UCSD-AML1 (cell line): ENCODE data around the gene FBXO31.
"Not testable (repeated sequence)": the region's sequence is repeated elsewhere in the genome, so short reads cannot be mapped to it uniquely, and the experiment has no call there.

Experiments
- DNase-seq: peaks from one replicate; lab custom pipeline; 2025; ENCODE audit not compliant: unreplicated experiment; lab: John Stamatoyannopoulos, UW

FBXO31 gene

DNA sequence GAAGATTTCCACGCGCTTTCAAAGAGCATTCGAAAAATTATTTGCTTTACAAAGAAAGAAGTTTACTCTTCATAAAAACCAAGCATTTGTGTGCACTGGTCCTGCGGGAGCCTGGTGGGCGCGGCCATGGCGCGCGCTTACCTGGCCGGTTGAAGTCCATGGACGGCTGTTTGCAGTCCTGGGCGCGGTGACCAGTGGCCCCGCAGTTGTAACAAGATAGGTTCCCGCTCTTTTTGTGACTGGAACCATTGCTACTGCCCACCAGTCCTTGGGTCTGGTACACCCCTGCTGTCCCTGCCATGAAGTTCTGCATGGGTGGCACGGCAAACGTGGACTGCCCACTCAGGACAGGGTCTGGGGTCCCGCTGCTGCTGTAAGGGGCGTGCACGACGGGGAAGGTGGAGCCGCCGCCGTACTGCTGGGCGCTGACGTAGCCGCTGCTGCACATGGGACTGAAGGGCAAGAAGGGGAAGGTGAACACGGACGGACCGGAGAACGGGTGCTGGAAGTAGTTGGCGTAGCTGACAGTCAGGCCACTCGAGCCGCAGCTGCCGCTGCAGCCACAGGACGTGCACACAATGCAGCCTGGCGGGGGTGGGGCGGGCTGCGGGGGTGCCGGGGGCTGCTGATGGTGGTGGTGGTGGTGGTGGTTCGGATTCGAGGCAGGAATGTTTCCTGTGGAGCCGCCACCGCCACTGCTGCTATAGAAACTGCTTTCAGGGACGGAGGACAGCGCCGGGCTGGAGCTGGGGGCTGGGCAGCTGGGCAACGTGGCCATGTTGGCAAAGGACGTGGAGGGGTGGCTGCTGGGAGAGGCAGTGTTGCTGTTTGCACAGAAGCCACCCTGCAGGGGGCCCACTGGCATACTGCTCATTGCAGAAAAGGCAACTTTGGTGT is 28.0 kb upstream of the FBXO31 start:
- no peak for DNase-seq

DNA sequence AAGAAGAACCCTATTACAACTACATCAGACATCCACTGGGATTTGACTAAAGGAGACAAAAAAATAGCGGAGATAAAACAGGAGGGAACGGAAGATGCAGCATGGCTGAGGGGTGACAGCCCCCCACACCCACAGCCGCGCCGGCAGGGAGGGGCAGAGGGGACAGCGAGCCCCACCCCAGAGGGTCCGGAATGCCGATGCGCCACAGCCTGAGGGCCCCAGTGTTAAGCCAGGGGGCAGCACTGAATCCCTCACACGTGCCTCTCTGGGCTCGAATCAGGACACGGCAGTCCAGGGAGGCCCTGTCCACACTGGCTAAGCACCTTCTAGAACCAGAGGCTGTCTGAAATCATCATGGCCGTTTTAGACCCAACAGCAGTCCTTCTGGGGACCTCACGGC is 27.4 kb upstream of the FBXO31 start:
- DNase-seq: no peak

DNA sequence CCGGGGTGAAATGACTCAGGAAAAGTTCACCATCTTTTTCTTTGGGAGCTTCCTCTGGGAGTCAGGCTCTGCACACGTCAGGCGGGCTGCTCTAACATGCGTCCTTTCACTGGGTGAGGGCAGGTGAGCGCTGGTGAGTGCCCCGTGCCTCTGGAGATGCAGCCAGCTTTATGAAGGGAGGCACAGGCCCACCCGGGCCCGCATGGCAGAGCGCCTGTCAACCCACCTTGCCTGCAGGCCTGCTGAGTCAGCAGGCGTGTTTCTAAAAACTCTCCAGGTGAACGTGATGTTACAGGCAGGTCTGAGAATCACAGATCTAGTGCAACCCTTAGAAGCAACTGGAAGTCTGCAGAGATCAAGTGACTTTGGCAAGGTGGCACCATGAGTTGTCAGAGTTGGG is 27.0 kb upstream of the FBXO31 start:
- no peak for DNase-seq

DNA sequence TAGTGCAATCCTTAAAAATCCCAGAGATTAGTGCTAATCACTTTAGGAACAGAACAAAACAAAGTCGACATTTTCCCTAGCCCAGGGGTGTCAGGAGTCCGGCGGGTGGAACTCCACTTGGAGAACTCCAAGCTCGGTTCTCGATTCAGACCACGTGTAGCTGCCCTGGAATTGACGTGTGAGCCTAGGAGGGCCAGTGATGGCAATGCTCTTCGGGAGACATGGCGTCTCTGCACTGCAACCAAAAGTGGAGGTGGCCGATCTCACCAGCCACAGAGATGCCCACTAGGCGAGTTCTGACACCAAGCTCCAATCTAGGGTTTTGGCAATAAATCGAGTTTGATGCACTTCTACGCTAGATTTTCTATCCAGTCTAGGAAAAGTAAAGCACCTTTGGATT is 26.2 kb upstream of the FBXO31 start:
- DNase-seq: no peak

DNA sequence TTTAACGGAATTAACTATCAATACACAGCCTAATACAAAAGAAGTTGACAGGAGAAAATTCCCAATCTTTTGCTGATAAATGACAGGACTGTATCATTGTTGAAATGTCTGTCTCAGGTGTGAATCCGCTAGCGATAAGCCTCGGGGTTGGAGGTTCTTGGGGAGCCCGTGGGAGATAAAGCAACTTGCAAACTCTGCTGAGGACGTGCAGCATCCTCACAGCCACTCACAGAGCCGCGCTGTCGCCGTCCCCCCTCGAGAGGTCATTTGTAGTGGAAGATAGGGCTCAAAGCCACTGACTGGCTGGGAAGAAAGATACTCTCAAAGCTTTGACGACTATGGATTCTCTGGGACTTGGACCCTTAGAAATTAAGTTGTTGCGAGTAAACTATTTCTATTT is 25.6 kb upstream of the FBXO31 start:
- DNase-seq: no peak

DNA sequence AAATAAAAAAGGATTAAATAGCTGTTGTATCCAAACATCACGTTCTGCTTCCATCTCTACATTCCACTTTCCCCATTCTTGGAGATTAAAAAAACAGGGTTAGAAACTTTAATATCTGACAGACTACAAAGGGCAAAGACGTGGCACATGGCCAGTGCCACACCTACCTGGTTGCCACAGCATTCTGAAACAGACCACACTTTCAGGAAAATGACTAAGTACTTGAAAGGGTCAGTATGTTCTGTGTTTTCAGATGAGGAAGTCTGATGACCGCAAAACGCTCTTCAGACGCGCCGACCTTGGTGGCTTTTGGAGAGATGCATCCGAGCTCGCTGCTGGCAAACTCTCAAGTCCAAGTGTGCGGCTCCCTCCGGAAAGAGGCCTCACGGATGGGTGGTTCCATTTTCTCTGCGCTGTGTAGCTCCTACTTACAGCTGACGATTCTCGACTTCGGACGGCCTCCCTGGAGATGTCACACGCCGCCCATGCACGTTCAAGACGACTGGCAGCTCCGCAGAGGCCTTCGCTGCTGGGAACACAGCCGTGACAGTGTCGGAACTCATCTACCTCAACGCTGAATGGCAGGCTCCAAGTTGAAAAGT is 24.0 kb upstream of the FBXO31 start:
- peak; percentile 88 for DNase-seq

DNA sequence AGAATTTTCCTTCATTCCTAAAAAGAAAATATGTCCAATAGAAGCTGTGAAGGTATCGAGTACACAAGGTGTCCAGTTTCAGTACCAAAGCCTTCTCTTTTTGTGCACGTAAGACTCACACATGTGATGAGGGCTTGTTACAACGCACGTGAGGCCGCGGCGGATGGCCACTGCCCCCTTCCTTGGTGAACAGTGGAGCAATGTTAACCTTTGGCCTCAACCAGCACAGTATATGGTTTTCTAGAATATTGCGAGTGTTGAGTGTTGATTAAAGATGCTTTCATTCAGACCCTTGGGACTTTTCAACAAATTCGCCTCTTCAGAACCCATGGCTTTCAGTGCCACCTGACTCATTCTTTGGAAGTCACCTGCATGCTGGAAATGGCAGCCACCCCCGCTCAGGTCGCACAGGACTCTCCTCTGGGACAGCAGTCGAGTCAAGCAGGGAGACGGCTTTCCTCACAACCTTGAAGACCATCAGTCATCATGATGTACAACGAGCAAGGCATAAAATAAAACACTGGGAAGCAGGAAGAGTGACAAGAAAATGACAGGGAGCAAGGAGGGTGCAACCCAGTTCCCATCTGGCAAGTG is 23.0 kb upstream of the FBXO31 start:
- no peak for DNase-seq

DNA sequence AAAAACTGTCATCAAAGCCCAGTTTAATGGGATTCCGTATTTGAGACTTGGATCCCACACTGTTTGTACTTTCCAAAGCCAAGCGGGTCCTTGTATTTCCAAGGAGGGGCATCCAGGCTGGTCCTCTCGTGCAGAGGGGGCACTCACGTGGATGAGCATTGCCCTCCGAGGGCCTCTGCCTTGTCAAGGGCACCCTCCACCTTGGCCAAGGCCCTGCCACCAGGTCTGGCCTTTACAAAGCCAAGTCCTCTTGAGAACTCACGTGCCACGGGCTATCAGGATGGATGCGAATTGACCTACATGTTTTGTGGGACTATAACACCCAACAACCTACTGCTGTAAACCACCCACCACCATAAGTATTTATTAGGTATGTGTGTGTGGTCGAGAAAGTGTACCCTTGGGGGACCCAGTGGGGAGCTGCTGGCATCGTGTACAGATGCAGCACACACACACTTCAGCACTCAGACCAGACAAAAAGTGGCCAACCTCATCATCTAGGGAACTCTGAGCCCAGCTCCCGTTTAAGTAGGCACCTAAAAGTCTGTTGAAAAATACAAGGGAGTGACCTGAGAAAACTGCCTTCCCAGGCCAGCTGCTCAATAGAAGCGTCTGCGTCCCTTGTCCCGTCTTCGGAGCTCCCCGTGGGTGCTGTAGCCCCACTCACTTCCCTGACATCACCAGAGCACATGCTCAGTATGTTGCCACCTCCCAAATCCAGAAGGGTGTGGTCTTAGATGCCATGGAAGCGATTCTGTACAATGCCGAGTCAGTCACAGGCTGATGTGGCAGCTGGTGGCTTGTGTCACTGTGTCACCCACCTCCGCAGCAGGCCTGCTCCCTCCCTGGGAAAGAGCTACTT is 21.4 kb upstream of the FBXO31 start:
- no peak for DNase-seq

DNA sequence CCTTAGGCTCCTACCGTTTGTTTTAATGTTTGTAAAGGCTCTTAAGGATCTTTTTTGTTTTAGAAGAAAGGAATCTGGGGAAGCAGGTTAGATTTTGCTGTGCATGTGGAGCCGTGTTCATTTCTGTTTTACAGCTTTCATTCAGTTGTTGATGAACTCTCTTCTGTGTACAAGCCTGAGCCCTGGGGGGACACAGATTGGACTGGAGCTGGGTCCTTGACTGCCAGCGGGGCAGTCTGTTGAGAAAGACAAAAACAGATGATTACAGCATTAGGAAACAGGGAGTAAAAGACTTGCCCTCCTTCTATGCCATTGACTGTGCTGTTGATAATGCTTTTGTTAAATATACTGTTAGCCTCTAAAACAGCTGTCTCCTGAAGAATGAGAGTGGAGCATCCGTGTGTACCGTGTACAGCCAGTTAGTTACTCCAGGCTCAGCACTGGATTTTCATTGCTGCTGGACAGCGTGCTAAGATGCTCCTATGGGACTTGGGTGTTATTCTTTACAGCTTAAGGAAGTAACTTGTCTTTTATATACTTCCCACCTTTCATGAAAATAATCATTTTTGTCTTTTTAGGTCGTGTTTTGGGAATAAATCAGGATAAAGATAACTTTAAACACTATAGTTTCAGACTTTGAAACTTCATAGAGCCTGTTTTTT is 11.7 kb upstream of the FBXO31 start:
- DNase-seq: no peak

DNA sequence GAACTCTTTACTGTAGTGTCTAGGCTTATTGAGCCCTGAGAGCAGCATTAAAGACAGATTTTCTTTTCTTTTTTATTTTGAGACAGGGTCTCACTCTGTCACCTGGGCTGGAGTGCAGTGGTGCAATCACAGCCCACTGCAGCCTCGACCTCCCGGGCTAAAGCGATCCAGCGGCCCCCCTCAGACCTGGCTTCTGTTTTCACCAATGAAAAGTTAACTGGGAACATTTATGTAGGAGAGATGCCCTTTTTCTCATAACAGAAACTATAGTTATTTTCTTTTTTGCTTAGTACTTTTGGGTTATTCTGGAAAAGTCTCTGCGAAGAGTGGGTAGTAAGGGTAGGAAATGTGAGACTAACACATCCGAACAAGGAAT is 10.1 kb upstream of the FBXO31 start:
- no peak for DNase-seq

DNA sequence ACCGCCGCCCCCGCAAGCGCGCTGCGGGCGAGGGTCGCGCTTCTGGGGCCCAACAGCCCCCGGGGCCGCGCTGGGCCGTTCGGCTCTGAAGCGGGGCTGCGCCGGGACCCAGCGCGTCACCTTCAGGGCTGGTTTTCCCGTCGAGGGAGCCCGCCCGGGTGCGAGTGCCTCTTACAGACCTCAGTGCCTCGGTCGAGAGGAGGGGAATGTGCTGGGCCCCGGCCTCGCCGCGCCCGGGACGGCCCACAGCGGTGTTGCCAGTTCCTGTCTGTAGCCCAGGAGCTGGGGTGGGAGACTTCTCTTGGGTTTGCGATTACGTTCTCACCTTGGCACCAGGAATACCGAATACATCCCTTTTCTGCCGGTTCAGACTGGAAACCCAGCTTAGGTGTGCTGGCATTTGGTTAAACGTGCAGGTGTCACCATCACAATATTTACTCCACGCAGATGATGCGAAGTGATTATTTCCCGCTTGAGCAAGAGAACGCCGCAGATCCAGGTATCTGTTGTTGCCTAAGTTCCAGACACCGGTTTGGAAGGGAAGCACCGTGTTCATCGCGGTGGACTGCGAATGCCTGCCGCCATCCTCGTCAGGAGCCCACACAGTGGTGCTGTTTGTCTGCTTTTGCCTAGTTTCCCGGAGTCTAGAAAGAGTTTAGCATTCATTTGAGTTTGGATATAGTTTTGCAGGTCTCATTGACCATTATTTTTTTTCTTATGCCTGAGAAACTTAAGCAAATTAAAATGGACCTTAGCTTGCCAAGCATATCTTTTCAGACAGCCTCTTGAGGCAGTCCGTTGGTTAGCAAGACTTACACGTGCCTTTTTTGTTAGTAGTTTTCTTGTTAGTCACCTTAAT is 9.5 kb upstream of the FBXO31 start:
- DNase-seq: peak; percentile 48

DNA sequence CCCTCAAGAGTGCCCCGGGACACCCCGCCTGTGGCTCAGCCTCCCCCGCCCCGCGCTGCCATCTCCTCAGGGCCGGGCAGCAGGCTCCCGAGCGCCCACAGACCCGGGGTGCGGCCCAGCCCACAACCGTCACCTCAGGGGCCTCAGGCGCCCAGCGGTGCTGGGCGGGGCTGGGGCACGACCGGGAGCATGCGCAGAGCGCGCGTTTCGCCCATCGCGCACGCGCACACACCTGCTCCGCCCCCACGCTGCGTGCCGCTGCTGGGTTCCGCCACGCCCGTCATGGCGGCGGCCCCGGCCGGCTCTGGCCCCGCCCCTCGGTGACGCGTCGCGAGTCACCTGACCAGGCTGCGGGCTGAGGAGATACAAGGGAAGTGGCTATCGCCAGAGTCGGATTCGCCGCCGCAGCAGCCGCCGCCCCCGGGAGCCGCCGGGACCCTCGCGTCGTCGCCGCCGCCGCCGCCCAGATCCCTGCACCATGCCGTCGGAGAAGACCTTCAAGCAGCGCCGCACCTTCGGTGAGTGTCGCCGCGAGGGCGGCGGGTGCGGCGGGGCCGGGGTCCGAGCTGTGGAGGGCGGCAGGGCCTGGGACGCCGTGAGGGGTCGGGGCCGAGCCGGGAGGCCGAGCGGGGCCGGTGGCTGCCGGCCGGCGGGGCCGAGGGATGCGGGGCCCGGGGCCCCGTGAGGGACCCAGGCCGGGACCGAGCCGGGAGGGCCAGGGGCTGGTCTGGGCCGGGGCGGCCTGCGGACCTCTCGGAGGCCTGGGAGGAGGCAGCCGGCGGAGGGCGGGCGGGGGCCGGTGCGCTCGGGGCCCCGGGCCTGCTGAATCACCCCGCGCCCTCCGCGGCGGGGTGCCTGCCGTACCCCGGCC is 8.6 kb upstream of the FBXO31 start, which contains the start of gene MAP1LC3B:
MAP1LC3B (plus strand) TSS at position 387 of the 871 bp plus-strand sequence; CDS start at position 479, 92 bp downstream.
- DNase-seq: peak; percentile 99

DNA sequence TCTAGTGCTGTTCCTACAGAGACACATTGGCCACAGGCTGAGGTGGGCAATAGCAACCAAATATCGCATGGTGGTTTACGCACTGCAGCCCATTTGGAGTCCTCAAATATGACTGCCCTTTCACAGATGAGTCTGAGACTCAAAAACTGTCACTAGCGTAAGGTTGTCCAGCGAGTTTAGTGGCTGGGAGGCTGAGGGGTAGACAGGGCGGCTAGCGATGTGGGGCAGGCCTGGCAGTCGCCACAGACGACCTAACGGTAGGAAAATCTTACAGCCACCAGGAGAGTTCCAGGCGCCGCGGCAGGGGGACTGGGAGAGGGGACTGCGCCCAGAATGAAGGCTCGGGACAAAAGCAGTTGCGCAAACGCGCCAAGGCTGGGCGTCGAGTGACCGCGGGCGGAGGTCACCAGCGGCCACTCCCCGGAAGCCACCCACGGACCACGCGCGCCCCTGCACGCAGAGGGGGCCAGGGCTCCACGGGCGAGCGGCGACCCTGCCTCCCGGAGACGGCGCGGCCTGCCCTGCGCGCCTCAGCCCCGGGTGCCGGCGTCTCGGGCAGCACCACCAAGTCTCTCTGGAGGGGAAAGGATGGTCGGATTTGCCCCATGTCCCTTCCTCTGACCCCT is 7.9 kb upstream of the FBXO31 start:
- DNase-seq: peak; percentile 65

DNA sequence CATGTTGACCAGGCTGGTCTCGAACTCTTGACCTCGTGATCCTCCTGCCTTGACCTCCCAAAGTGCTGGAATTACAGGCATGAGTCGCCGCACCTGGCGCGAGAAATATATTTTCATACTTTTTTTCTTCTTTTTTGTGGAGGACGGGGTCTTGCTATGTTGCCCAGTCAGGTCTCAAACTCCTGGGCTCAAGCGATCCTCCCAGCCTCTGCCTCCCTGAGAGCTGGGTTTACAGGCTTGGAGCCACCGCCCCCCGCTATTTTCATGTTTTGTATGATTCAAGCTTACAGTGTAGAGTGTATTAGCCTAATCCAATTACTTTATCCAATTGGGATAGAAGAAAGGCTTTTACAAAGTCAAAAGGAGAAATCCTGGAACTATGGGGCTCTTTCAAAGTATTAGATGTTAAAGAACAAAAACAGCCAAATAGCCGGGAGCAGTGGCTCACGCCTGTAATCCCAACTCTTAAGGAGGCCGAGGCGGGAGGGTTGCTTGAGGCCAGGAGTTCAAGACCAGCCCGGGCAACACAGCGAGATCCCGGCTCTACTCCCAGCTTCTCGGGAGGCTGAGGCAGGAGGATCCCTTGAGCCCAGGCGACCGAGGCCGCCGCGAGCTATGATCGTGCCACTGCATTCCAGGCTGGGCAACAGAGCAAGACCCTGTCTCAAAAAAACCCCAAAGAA is 7.2 kb upstream of the FBXO31 start:
- no peak for DNase-seq

DNA sequence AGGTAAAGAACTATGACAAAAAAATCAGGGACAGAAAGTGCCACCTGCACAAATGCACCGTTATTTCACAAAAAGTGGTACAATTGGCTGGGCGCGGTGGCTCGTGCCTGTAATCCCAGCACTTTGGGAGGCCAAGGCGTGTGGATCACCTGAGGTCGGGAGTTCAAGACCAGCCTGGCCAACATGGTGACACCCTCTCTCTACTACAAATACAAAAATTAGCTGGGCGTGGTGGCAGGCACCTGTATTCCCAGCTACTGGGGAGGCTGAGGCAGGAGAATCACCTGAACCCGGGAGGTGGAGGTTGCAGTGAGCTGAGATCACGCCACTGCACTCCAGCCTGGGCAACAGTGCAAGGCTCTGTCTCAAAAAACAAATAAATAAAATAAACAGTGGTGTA is 6.3 kb upstream of the FBXO31 start:
- not testable (repeated sequence) for DNase-seq

DNA sequence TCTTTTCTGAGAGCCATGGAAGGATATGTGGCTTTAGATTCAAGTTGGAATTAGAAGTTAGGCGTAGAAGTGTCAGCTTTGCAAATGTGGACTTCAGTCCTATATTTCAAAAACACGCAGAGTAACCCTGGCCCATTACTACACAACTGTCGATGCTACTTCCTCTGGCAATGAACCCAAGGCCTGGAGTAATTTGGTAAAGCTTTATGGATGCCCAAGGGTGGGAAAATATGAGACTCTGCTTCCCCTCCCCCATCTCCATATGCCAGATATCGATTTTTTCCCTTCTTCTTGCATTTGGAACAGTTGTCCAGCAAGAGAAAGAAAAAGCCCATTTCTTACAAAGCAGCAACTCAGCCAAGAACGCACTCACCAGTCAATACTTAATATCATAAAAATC is 5.7 kb upstream of the FBXO31 start:
- DNase-seq: no peak

DNA sequence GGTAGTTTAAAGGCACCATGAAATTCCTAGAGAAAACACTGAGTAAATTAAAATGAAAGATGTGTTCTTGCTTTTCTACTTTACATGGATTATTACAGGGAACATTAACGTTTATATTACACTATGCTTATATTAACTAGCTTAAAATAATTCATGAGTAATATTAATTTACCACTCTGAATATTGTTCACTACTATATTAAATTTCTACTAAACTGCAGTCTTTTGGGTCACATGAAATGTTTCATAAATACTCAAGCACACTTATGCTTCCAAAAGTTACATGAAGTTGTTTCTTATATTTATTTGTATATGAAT is 5.2 kb upstream of the FBXO31 start:
- DNase-seq: no peak
